ENCODE data around the gene FEZF1.

FEZF1 gene

GRCh38 chr7:122307228-122307621 is 2.7 kb upstream of the FEZF1 start:
- H3K4me3 ChIP-seq (replicated peaks in 1 of 2; ENCODE audit: low read depth in 2 of 2, low read length in 2 of 2), result no peak overlapping the region
- no peak for DNase-seq (ENCODE audit: low read depth in 2 of 2)
- no peak for TF ChIP-seq CTCF (IDR thresholded peaks at IDR 0.05; ENCODE audit: low read depth, low read length)

DNA sequence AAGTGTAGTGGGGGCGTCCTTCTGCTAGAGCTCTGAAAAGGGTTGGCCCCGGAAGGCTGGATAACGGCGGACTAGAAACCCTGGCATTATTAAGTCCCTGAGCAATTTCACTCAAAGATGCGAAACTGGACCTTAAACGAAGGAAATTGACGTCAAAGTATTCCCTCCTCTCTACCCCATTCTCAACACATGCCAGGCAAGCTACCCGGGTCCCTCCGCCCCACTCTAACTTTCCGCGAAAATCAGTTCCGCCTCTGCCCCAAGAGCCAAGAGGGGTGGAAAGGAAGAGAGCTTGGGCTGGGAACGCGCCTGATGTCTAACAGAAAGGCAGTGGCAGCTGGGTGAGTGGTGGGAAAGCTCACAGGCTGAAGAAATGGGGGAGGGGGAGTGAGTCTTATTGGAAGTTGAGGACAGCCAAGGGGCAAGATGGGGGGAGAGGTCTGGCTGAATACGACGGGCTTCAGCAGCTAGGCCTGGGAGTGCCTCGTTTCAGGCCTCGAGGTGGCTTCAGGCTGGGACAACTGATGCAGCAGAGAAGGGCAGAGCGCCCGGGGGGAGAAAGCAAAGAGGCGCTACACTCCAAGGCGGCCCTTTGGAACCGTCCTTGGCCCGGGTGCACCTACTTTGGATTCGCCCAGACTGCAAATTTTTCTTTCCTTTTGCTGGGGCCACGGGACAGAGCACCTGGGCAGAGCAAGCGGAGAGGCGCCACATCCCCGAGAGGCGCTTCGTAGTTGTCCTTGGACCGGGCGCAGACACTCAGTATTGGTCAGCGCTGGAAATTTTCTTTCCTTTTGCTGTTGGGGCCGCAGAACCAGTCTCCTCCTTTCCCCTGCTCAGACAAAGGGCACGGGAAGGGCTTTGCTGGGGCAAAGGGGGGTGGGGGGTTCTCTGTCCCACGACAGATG is 2.0 kb upstream of the FEZF1 start:
- DNase-seq (ENCODE audit: low read depth in 2 of 2), result no peak
- TF ChIP-seq CTCF (IDR thresholded peaks at IDR 0.05; ENCODE audit: low read depth, low read length), result no peak
- H3K4me3 ChIP-seq (replicated peaks in 1 of 2; ENCODE audit: low read depth in 2 of 2, low read length in 2 of 2), result no peak overlapping the region

DNA sequence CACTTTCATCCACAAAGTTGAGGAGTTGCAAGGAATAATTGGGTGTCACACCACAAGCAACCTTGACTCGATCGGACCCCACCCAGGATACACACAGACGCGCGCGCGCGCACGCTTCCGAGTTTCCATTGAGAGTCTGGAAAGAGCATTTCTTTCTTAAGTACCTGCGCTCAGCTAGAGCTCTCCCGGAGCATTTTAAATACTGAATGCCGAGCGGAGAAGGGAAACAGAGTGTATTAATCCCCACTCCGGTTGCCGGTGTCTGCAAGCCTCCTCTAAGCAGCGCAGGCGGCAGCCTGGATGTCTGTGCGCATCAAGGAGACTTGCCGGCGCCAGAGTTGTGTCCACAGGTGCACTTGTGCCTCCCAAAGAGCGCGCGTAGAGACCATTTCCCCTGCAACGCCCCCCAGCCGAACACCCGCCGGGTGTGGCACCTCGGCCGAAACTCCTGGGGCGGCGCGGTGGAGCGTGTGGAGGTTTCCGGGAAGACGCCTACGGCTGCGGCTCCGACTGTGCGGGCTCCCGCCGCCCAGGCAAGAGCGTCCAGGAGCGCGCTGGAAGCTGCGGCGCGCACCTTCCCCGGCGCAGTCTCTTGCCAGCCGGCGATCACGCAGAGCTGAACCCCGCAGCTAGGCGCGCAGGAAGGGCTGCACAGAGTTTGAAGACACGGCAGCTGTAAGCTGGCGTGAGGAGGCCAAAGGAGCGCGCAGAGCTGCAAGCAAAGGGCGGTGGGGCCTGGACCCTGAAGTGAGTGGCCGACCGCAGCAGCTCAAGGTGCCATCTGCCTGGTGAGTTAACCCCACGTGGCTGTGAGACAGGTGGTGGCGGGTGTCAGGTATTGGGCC is 1.1 kb upstream of the FEZF1 start:
- TF ChIP-seq CTCF (IDR thresholded peaks at IDR 0.05; ENCODE audit: low read depth, low read length), result no peak
- DNase-seq (ENCODE audit: low read depth in 2 of 2), result no peak
- H3K4me3 ChIP-seq (replicated peaks in 1 of 2; ENCODE audit: low read depth in 2 of 2, low read length in 2 of 2), result no peak overlapping the region

DNA sequence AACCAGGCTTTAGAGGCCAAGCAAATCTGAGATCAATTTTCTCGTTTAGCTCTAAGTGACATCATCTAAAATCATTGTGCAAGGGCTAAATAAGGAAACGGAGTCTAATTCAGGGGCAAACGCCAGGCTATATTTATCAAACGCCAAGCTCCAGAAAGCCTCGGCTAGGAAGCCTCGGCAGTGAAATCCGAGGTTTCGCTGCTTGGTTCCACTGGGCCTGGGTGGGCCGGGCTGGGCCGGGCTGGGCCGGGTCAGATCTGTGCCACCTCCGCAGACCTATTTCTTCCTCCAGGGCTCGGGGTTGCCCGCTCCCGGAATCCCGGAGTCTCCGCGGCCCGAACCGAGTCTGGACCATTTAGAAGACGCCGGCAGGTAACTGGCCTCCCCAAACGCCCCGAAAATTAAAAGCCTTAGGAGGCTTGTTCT is 459 bp upstream of the FEZF1 start:
- H3K4me3 ChIP-seq (replicated peaks in 1 of 2; ENCODE audit: low read depth in 2 of 2, low read length in 2 of 2), result no peak overlapping the region
- TF ChIP-seq CTCF (IDR thresholded peaks at IDR 0.05; ENCODE audit: low read depth, low read length), result no peak
- DNase-seq (ENCODE audit: low read depth in 2 of 2), result no peak

- no peak for DNase-seq (ENCODE audit: low read depth in 2 of 2)
- no peak overlapping the region for H3K4me3 ChIP-seq (replicated peaks in 1 of 2; ENCODE audit: low read depth in 2 of 2, low read length in 2 of 2)
- no peak for TF ChIP-seq CTCF (IDR thresholded peaks at IDR 0.05; ENCODE audit: low read depth, low read length)
Measured at GRCh38 chr7:122303531-122304318, 825 bp downstream of the FEZF1 start.

DNA sequence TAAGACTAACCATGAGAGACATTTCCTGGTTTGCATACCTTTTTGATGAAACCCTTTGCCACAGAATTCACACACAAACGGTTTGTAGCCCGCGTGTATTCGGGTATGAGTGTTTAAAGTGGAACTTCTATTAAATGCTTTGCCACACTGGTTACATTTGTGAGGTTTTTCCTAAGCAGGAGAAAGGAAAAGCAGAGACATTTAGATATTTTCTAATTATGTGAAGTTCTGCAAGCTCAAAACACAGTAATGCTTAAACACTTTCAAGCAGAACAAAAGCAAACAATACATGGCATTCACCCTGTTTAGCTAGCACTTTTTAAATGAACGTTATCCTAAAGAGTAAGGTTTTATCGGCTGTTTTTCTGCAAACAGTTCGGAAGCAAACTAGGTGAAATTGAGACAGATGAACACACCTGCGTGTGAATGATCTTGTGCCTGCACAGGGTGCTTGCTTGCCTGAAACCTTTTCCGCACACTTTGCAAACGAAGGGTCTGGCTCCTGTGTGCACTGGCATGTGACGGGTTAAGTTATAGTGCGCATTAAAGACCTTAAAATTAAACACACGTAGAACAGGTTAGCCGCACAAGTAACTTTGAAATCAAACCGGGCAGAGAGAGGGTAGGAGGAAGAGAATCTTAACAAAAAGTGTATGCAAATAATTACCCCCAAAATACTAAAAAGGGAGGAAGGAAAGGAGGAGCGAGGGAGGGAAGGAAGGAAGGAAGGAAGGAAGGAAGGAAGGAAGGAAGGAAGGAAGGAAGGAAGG is 1.6 kb downstream of the FEZF1 start:
- no peak for DNase-seq (ENCODE audit: low read depth in 2 of 2)
- TF ChIP-seq CTCF (IDR thresholded peaks at IDR 0.05; ENCODE audit: low read depth, low read length), result no peak
- no peak overlapping the region for H3K4me3 ChIP-seq (replicated peaks in 1 of 2; ENCODE audit: low read depth in 2 of 2, low read length in 2 of 2)

All from cardiac fibroblast (primary cell).